Ascending aorta (tissue), 2 donors: ENCODE data around the gene RPL22. TPM values are rescaled to one million over a fixed set of nuclear protein-coding genes. Genes with fewer than 3 reads are reported as not detected.

Experiments used
- DNase-seq, 2 donors: peaks; one replicate each; pipeline ENCODE4 v3.0.0-alpha.2; 2019; ENCODE audit warnings: low spot score in 2 of 2
- H3K27ac ChIP-seq, 2 donors: fragments of 200-600 bp; sonication (generic); one replicate each; pipeline ENCODE4 v1.5.1; 2016 to 2017; ENCODE audit warnings: mild to moderate bottlenecking in 1 of 2
- H3K27me3 ChIP-seq: fragments of 200-600 bp; sonication (generic); one replicate; pipeline ENCODE4 v1.5.1; 2017
- H3K36me3 ChIP-seq, 2 donors: fragments of 200-600 bp; sonication (generic); one replicate each; pipeline ENCODE4 v1.5.1; 2016
- H3K4me1 ChIP-seq, 2 donors: fragments of 200-600 bp; sonication (generic); one replicate each; pipeline ENCODE4 v1.5.1; 2016 to 2017; ENCODE audit warnings: mild to moderate bottlenecking in 1 of 2
- H3K4me3 ChIP-seq, 2 donors: fragments of 200-600 bp; sonication (generic); one replicate each; pipeline ENCODE4 v1.5.1; 2016 to 2017; ENCODE audit warnings: mild to moderate bottlenecking in 1 of 2
- H3K9me3 ChIP-seq, 2 donors: fragments of 200-600 bp; sonication (generic); one replicate each; pipeline ENCODE4 v1.5.1; 2016
- intact Hi-C: fragments of 100-400 bp; cut with DNase I; formaldehyde crosslinking; loops from one replicate; pipeline ENCODE4 v1.15.1; 2023
- total RNA-seq: library from RNA; depleted of rRNA; stranded (reverse); fragments of >200 nt; gene quantifications from one replicate; pipeline ENCODE4 v1.1.0, GENCODE V29; 2016
- TF ChIP-seq, protein P1 (sequence below), 3 experiments: fragments of 200-600 bp in 2 of 3; fragments of 450-650 bp in 1 of 3; sonication (generic) in 2 of 3; IDR thresholded peaks; one replicate each; pipeline ENCODE4 v1.5.1; 2016 to 2019; ENCODE audit warnings: antibody characterized with exemption in 3 of 3, mild to moderate bottlenecking in 1 of 3, moderate library complexity in 1 of 3

RPL22 gene
- total RNA-seq, 1 donor from 2014 or later = 88.8 TPM

GRCh38 chr1:6141592-6141991 is 57.8 kb downstream of the RPL22 start:
- no peaks in the 10 kb centered on the region for H3K9me3 ChIP-seq
- no peak overlapping the region for H3K27ac ChIP-seq
- no peak for DNase-seq
- H3K4me3 ChIP-seq = no peak overlapping the region
- H3K27me3 ChIP-seq = no peaks in the 10 kb centered on the region
- H3K36me3 ChIP-seq = no peaks in the 10 kb centered on the region
- intact Hi-C loops = no loop called here
- TF ChIP-seq, protein P1, sequence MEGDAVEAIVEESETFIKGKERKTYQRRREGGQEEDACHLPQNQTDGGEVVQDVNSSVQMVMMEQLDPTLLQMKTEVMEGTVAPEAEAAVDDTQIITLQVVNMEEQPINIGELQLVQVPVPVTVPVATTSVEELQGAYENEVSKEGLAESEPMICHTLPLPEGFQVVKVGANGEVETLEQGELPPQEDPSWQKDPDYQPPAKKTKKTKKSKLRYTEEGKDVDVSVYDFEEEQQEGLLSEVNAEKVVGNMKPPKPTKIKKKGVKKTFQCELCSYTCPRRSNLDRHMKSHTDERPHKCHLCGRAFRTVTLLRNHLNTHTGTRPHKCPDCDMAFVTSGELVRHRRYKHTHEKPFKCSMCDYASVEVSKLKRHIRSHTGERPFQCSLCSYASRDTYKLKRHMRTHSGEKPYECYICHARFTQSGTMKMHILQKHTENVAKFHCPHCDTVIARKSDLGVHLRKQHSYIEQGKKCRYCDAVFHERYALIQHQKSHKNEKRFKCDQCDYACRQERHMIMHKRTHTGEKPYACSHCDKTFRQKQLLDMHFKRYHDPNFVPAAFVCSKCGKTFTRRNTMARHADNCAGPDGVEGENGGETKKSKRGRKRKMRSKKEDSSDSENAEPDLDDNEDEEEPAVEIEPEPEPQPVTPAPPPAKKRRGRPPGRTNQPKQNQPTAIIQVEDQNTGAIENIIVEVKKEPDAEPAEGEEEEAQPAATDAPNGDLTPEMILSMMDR (IDR thresholded peaks at IDR 0.05) = no peak
- no peaks in the 10 kb centered on the region for H3K4me1 ChIP-seq

DNA sequence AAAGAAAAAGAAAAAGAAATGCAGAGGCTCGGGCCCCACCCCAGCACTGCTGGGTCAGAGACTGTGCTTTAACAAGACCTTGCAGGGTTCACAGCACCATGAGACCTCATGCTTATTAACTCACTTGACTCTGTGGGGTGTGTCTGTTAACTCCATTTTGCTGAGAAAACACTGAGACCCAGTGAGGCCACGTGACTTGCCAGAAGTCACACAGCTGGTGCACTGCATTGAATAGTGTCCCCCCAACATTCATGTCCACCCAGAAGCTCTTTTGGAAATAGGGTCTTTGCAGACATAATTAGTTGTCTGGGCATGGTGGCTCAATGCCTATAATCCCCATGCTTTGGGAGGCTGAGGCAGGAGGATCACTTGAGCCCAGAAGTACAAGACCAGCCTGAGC is 59.0 kb downstream of the RPL22 start:
- TF ChIP-seq, protein P1 (IDR thresholded peaks at IDR 0.05) = no peak
- Histone ChIP-seq H3K36me3 (no peaks in the 10 kb centered on the region), H3K9me3 (no peaks in the 10 kb centered on the region), H3K4me1 (no peaks in the 10 kb centered on the region), H3K27ac (no peak overlapping the region), H3K4me3 (no peak overlapping the region), H3K27me3 (no peaks in the 10 kb centered on the region)
- DNase-seq = no peak
- intact Hi-C loops = no loop called here

DNA sequence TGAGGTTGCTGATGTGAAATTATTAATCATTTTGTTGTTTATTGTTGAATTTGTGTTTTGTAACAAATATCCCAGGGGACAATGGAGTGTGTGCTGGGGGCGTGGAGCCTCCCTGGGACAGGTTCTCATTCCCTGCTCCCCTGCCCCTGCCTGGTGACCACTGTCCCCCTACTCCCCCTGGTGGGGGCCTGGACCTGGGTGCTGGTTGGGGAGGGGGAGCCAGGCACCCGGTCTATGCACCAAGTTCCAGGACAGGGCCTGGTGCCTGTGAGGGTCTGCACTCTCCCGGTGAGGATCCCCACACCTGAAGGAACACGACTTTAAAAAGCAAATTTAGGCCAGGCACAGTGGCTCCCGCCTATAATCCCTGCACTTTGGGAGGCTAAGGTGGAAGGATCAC is 61.6 kb downstream of the RPL22 start:
- H3K4me1 ChIP-seq = no peaks in the 10 kb centered on the region
- TF ChIP-seq, protein P1 (IDR thresholded peaks at IDR 0.05) = no peak
- no peaks in the 10 kb centered on the region for H3K36me3 ChIP-seq
- intact Hi-C loops = no loop called here
- no peak overlapping the region for H3K27ac ChIP-seq
- H3K4me3 ChIP-seq = no peak overlapping the region
- DNase-seq = no peak
- no peaks in the 10 kb centered on the region for H3K9me3 ChIP-seq
- no peaks in the 10 kb centered on the region for H3K27me3 ChIP-seq

- intact Hi-C loops = no loop called here
- TF ChIP-seq, protein P1 (IDR thresholded peaks at IDR 0.05) = no peak
- H3K4me3 ChIP-seq = no peak overlapping the region
- H3K27ac ChIP-seq = no peak overlapping the region
- no peaks in the 10 kb centered on the region for H3K36me3 ChIP-seq
- DNase-seq = no peak
- H3K27me3 ChIP-seq = no peaks in the 10 kb centered on the region
- H3K9me3 ChIP-seq = no peaks in the 10 kb centered on the region
- no peaks in the 10 kb centered on the region for H3K4me1 ChIP-seq
Observed at GRCh38 chr1:6136516-6137220, 62.7 kb downstream of the RPL22 start.

Other genes with a start within 250 kb of the RPL22 start
- gene NPHP4, start 207.2 kb downstream of the RPL22 start, total RNA-seq = 8.2 TPM
- 17.9 TPM for gene KCNAB2, start 153.7 kb downstream of the RPL22 start, total RNA-seq
- gene CHD5, start 19.3 kb downstream of the RPL22 start, total RNA-seq = 4.0 TPM
- 81.1 TPM for gene RNF207, start 6.5 kb upstream of the RPL22 start, total RNA-seq
- gene ICMT, start 36.4 kb upstream of the RPL22 start, total RNA-seq = 96.7 TPM
- gene HES3, start 44.6 kb upstream of the RPL22 start, total RNA-seq = not detected
- gene GPR153, start 61.5 kb upstream of the RPL22 start, total RNA-seq = 24.3 TPM
- 16.1 TPM for gene ACOT7, start 194.2 kb upstream of the RPL22 start, total RNA-seq
- gene HES2, start 220.3 kb upstream of the RPL22 start, total RNA-seq = not detected
- 2.2 TPM for gene ESPN, start 225.2 kb upstream of the RPL22 start, total RNA-seq